Kidney (tissue), 14 donors: ENCODE data around the gene TPO. TPM values are rescaled to one million over a fixed set of nuclear protein-coding genes. Genes with fewer than 3 reads are reported as not detected.
A peak's percentile ranks its signal among the peaks of the same experiment; 100 is the strongest.

Source experiments
- DNase-seq, 5 donors: peaks; one replicate each; pipeline ENCODE4 v3.0.0-alpha.2; 2013 to 2020
- FAIRE-seq: peaks from 2 replicates; lab custom pipeline; 2012; peaks lifted over from hg19 to GRCh38; lab: Jason Lieb, UNC
- H3K27ac ChIP-seq, 2 donors: one replicate each; pipeline ENCODE4 v1.7.0; 2013; ENCODE audit warnings: low read depth in 2 of 2, low read length in 2 of 2, inconsistent platforms in 1 of 2
- H3K27me3 ChIP-seq: one replicate; pipeline ENCODE4 v1.7.1; 2013; ENCODE audit warnings: low read length, inconsistent platforms; ENCODE audit not compliant: control insufficient read depth, insufficient read depth
- H3K36me3 ChIP-seq, 3 donors: one replicate each; pipeline versions ENCODE4 v1.7.0 to v1.7.1; 2013; ENCODE audit warnings: low read length in 3 of 3, control low read depth in 1 of 3, inconsistent platforms in 1 of 3; ENCODE audit not compliant: insufficient read depth in 3 of 3, control insufficient read depth in 2 of 3
- H3K4me1 ChIP-seq, 3 donors: one replicate each; pipeline versions ENCODE4 v1.7.0 to v1.7.1; 2013; ENCODE audit warnings: low read length in 3 of 3, inconsistent platforms in 1 of 3, low read depth in 1 of 3; ENCODE audit not compliant: control insufficient read depth in 2 of 3, insufficient read depth in 2 of 3
- H3K4me3 ChIP-seq, 3 donors: one replicate each; pipeline versions ENCODE4 v1.7.0 to v1.8.1; 2013; ENCODE audit warnings: low read length in 3 of 3, control low read depth in 1 of 3, inconsistent platforms in 1 of 3
- H3K9ac ChIP-seq, 3 donors: one replicate each; pipeline versions ENCODE4 v1.7.0 to v1.7.1; 2013; ENCODE audit warnings: low read length in 3 of 3, control low read depth in 1 of 3, inconsistent platforms in 1 of 3
- H3K9me3 ChIP-seq, 3 donors: one replicate each; pipeline versions ENCODE4 v1.7.0 to v1.7.1; 2013; ENCODE audit warnings: low read length in 3 of 3, control low read depth in 1 of 3, inconsistent platforms in 1 of 3; ENCODE audit not compliant: control insufficient read depth in 2 of 3, insufficient read depth in 1 of 3
- CTCF ChIP-seq: IDR thresholded peaks from 3 replicates; pipeline ENCODE4 v1.5.1; 2012; ENCODE audit warnings: mild to moderate bottlenecking, moderate library complexity, borderline replicate concordance; ENCODE audit not compliant: insufficient read depth; ENCODE audit errors: extremely low read depth
- intact Hi-C: fragments of 100-400 bp; cut with DNase I; formaldehyde crosslinking; loops from one replicate; pipeline ENCODE4 v1.11.1; 2022
- polyA plus RNA-seq: library from polyadenylated mRNA; stranded (reverse); fragments of 350-450 nt; fragmentation: Illumina TruSeq; extraction: RNeasy Lipid Tissue Mini Kit (QIAGEN cat#74804); gene quantifications from one replicate; pipeline ENCODE4 v1.2.3, GENCODE V29; 2014; ENCODE audit warnings: low read depth, low replicate concordance; ENCODE audit not compliant: insufficient read depth
- total RNA-seq: library from RNA; stranded (reverse); fragmentation: NEBNext Ultra II Directional; extraction: Animal tissue kit (Norgen Biotek cat#: 25700); gene quantifications from one replicate; pipeline ENCODE4 v1.2.1, GENCODE V29; 2021
- donor health status: control.
- donor health status: control.
- donor health status: control.
- donor health status: control.
- donor health status: control.
- donor health status: DM: yes; HTN: yes; CAD: no.
- donor health status: Normal renal cell carcinoma (clear cell type).

The TPO gene
- total and polyA plus RNA-seq, 2 donors from 2014 or later: not detected

GRCh38 chr2:1477196-1478040 is 64.2 kb downstream of the TPO start:
- no peaks in the 10 kb centered on the region for H3K27me3 ChIP-seq
- DNase-seq (peak in 2 of 5 donors; percentile 6 to 66), FAIRE-seq (no peak)
- TF ChIP-seq CTCF: no peak
- no peaks in the 10 kb centered on the region for H3K36me3 ChIP-seq
- no peaks in the 10 kb centered on the region for H3K4me1 ChIP-seq
- no peak overlapping the region for H3K9ac ChIP-seq
- no peaks in the 10 kb centered on the region for H3K9me3 ChIP-seq
- intact Hi-C loops: no loop called here
- H3K4me3 ChIP-seq: no peak overlapping the region
- no peak overlapping the region for H3K27ac ChIP-seq

DNA sequence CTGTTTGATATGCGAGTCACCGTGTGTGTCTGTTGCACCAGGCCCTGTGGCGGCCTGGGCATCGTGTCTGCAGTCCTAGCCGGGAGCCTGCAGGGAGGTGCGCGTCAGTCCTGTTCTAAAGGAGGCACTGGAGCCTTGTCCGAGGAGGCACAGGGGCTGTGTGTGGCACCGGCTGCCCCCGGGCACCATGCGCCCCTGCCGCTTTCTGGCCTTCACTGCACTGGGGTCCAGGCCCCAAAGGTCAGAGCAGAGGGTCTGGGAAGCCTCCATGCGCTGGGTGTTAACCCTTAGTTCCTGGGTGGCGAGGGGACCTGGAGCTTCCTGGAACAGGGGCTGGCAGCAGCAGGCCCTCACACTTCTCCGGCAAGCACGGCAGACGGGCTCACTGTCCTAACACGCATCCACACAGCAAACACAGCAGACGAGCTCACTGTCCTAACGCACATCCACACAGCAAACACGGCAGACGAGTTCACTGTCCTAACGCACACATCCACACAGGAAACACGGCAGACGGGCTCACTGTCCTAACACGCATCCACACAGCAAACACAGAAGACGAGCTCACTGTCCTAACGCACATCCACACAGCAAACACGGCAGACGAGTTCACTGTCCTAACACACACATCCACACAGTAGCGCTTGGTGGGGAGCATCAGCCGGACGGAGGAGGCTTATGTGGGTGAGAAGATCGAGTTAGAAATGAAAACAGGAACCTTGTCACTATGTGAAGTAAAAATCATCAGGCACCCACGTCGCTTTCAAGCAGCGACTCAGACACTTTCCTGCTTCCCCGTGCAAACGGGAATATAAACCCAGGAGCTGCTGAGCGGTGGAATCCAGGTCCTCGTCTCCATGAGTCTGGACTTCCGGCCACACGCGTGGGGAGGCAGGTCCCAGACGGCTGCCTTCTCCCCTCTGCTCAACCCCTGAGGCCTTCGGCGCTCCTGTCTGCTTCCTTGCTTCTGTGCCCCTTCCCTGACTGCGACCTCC is 65.3 kb downstream of the TPO start:
- H3K9me3 ChIP-seq: no peaks in the 10 kb centered on the region
- H3K4me3 ChIP-seq: no peak overlapping the region
- H3K27ac ChIP-seq: no peak overlapping the region
- FAIRE-seq (no peak), DNase-seq (peak in 2 of 5 donors; percentile 7 to 53)
- no peak for TF ChIP-seq CTCF
- H3K27me3 ChIP-seq: no peaks in the 10 kb centered on the region
- no peaks in the 10 kb centered on the region for H3K4me1 ChIP-seq
- no peaks in the 10 kb centered on the region for H3K36me3 ChIP-seq
- intact Hi-C loops: no loop called here
- no peak overlapping the region for H3K9ac ChIP-seq

DNA sequence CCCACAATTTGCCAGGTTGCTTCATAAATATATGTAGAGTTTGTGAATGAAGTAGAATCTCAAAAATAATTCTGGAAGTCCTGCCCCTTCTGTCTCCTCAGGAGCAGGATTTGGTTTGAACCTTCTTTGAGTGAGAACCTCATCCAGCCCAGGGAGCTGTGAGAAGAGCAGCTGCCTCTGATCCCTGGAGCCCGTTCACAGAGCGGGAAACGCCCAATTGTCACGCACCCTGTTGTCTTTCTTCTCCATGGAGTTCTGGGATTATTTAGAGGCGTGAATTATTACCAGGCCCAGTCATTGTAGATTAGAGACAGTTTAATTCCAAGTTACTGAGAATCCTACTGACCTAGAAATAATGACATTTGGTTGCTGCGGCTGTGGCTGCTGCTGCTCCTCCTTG is 66.1 kb downstream of the TPO start:
- DNase-seq (peak in 2 of 5 donors; percentile 4 to 12), FAIRE-seq (no peak)
- Histone ChIP-seq H3K4me1 (no peaks in the 10 kb centered on the region), H3K9ac (no peak overlapping the region), H3K27ac (no peak overlapping the region), H3K4me3 (no peak overlapping the region), H3K36me3 (no peaks in the 10 kb centered on the region), H3K27me3 (no peaks in the 10 kb centered on the region), H3K9me3 (no peaks in the 10 kb centered on the region)
- intact Hi-C loops: no loop called here
- TF ChIP-seq CTCF: no peak
